Mesenteric fat pad (tissue), 1 donor: ENCODE data around the gene PRAC1. TPM values are rescaled to one million over a fixed set of nuclear protein-coding genes. Genes with fewer than 3 reads are reported as not detected.
A peak's percentile ranks its signal among the peaks of the same experiment; 100 is the strongest.

Source experiments
- DNase-seq: peaks from one replicate; pipeline ENCODE4 v3.0.0-alpha.2; 2020; ENCODE audit warnings: low spot score
- long read RNA-seq: library from polyadenylated mRNA; unstranded; transcript quantifications from one replicate; pipeline ENCODE4 v2.0.0, GENCODE V29; 2020
- total RNA-seq: library from RNA; stranded (reverse); fragmentation: NEBNext Ultra II Directional; extraction: Animal tissue kit (Norgen Biotek cat#: 25700); gene quantifications from one replicate; pipeline ENCODE4 v1.2.1, GENCODE V29; 2021
- donor health status: DM: yes; HTN: yes; CAD: no.

The PRAC1 gene
- total RNA-seq, result not detected
- long read RNA-seq, result 0 reads

- no peak for DNase-seq
These were observed at the start of gene PRAC1 for GRCh38 chr17:48722201-48722907. PRAC1 (minus strand) TSS chr17:48722518; CDS start chr17:48722392, 126 bp downstream.

GRCh38 chr17:48770954-48771353 lies 48.6 kb upstream of the PRAC1 start:
- no peak for DNase-seq

GRCh38 chr17:48769009-48769675 lies 46.8 kb upstream of the PRAC1 start:
- DNase-seq, result peak; percentile 18

- DNase-seq, result no peak
These were observed 45.0 kb upstream of the PRAC1 start for GRCh38 chr17:48767263-48767774.

GRCh38 chr17:48761114-48761513 lies 38.8 kb upstream of the PRAC1 start:
- DNase-seq, result no peak

GRCh38 chr17:48760411-48760810 lies 38.1 kb upstream of the PRAC1 start:
- no peak for DNase-seq

GRCh38 chr17:48759288-48759687 lies 37.0 kb upstream of the PRAC1 start:
- DNase-seq, result no peak

- DNase-seq, result no peak
These were observed 35.2 kb upstream of the PRAC1 start for GRCh38 chr17:48757524-48757961.

- DNase-seq, result no peak
These were observed 34.5 kb upstream of the PRAC1 start for GRCh38 chr17:48756830-48757251.

- DNase-seq, result no peak
These were observed 33.0 kb upstream of the PRAC1 start for GRCh38 chr17:48755356-48755755.

GRCh38 chr17:48754500-48755261 lies 32.4 kb upstream of the PRAC1 start:
- DNase-seq, result no peak

- no peak for DNase-seq
These were observed 31.6 kb upstream of the PRAC1 start for GRCh38 chr17:48753794-48754499.

- DNase-seq, result no peak
These were observed 30.3 kb upstream of the PRAC1 start for GRCh38 chr17:48752399-48753288.

GRCh38 chr17:48751733-48752398 lies 29.5 kb upstream of the PRAC1 start:
- no peak for DNase-seq

GRCh38 chr17:48751172-48751571 lies 28.9 kb upstream of the PRAC1 start:
- DNase-seq, result no peak

GRCh38 chr17:48749621-48750553 lies 27.6 kb upstream of the PRAC1 start:
- no peak for DNase-seq

- no peak for DNase-seq
These were observed 26.6 kb upstream of the PRAC1 start for GRCh38 chr17:48748718-48749566.
